ENCODE measurements around the gene DEPDC5.

The DEPDC5 gene

GRCh38 chr22:31897842-31898805, 144.3 kb downstream of the DEPDC5 start:
- ChIA-PET CTCF (no interaction called here), POLR2A (no interaction called here)

GRCh38 chr22:31898926-31899325, 145.1 kb downstream of the DEPDC5 start:
- TF ChIP-seq, protein P1, sequence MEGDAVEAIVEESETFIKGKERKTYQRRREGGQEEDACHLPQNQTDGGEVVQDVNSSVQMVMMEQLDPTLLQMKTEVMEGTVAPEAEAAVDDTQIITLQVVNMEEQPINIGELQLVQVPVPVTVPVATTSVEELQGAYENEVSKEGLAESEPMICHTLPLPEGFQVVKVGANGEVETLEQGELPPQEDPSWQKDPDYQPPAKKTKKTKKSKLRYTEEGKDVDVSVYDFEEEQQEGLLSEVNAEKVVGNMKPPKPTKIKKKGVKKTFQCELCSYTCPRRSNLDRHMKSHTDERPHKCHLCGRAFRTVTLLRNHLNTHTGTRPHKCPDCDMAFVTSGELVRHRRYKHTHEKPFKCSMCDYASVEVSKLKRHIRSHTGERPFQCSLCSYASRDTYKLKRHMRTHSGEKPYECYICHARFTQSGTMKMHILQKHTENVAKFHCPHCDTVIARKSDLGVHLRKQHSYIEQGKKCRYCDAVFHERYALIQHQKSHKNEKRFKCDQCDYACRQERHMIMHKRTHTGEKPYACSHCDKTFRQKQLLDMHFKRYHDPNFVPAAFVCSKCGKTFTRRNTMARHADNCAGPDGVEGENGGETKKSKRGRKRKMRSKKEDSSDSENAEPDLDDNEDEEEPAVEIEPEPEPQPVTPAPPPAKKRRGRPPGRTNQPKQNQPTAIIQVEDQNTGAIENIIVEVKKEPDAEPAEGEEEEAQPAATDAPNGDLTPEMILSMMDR (IDR thresholded peaks at IDR 0.05; ENCODE audit: control extremely low read depth, extremely low read depth, low read depth, missing control alignments) = no peak
- POLR2A ChIA-PET = no interaction called here
- DNase-seq (ENCODE audit: extremely low spot score) = no peak
- CTCF ChIA-PET = no interaction called here

More at GRCh38 chr22:31897842-31898805, 144.3 kb downstream of the DEPDC5 start:
- no peak for DNase-seq (ENCODE audit: extremely low spot score)
- TF ChIP-seq, protein P1 (IDR thresholded peaks at IDR 0.05; ENCODE audit: control extremely low read depth, extremely low read depth, low read depth, missing control alignments) = no peak

GRCh38 chr22:31899669-31900068, 145.8 kb downstream of the DEPDC5 start:
- no peak for DNase-seq (ENCODE audit: extremely low spot score)
- TF ChIP-seq, protein P1 (IDR thresholded peaks at IDR 0.05; ENCODE audit: control extremely low read depth, extremely low read depth, low read depth, missing control alignments) = no peak
- ChIA-PET CTCF (no interaction called here), POLR2A (no interaction called here)

- ChIA-PET POLR2A (no interaction called here), CTCF (interaction anchor here (0.8 to 2.2 kb wide), 4 partner anchors 11 to 55 kb away, joined by 3 to 4 read pairs (median 3); no protein-coding TSS in a partner anchor)
- TF ChIP-seq, protein P1 (IDR thresholded peaks at IDR 0.05; ENCODE audit: control extremely low read depth, extremely low read depth, low read depth, missing control alignments) = no peak
- no peak for DNase-seq (ENCODE audit: extremely low spot score)
Observed at GRCh38 chr22:31901388-31902137, 147.7 kb downstream of the DEPDC5 start.

- POLR2A ChIA-PET = no interaction called here
- CTCF ChIA-PET = no interaction called here
- DNase-seq (ENCODE audit: extremely low spot score) = no peak
- TF ChIP-seq, protein P1 (IDR thresholded peaks at IDR 0.05; ENCODE audit: control extremely low read depth, extremely low read depth, low read depth, missing control alignments) = no peak
Observed at GRCh38 chr22:31904651-31905050, 150.8 kb downstream of the DEPDC5 start.

GRCh38 chr22:31905356-31905755, 151.5 kb downstream of the DEPDC5 start:
- no peak for DNase-seq (ENCODE audit: extremely low spot score)
- CTCF ChIA-PET = no interaction called here
- TF ChIP-seq, protein P1 (IDR thresholded peaks at IDR 0.05; ENCODE audit: control extremely low read depth, extremely low read depth, low read depth, missing control alignments) = no peak
- POLR2A ChIA-PET = no interaction called here
